Breast epithelium (tissue), 3 donors: ENCODE results near the gene VPS35L.
A peak's percentile ranks its signal among the peaks of the same experiment; 100 is the strongest.

ENCODE experiments used
- CTCF ChIP-seq, 3 donors: fragments of 450-650 bp; IDR thresholded peaks; one replicate each; pipeline ENCODE4 v1.5.1; 2016 to 2017; ENCODE audit warnings: antibody characterized with exemption in 3 of 3, mild to moderate bottlenecking in 3 of 3, moderate library complexity in 3 of 3
- POLR2AphosphoS5 ChIP-seq, 3 donors: sonication (generic); formaldehyde crosslinking; IDR thresholded peaks; one replicate each; pipeline ENCODE4 v1.6.1; 2017; ENCODE audit warnings: antibody characterized with exemption in 3 of 3

DNA sequence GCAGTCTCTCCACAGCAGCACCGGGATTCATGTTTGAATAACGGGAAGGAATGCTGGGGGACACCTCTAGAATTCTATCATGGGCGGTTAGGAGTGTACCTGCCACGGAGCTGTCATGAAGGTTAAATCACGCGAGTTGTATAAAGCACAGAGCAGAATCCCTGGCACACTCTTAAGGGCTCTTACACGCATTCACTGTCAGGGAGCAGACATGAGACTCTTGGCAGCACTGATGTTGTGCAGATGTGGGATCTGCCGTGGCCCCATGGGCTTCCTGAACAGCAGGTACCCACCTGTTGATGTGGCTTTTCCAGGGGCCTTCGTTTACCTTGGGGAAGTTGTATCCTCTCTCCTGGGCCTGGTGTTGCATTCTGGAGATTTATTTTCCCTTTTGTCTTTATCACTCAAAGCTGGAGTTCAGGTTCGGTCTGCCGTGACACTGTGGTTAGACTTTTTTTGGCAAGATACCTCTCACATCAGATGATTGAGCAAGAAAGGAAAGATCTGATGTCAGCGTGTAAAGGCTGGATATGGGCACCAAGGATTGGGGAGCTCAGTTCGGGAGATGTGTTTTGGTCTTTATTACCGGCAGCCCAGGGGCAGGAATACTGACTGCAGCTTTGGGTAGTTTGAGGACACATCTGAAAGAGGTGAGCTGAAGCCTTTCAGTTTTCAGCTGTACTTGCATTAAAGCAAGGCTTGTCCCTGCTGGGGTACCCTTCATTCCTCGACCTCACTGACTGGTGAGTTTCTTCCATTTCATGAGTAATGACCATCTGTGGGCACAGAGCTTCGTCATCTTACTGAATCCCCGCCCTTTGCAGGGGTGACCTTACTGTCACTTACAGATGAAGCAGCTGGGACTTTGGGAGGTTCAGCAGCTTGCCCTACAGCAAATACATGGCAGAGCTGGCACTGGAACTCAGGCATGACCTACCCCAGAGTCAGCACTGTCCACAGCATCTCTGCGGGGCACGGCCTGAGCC lies 143.3 kb downstream of the VPS35L start:
- TF ChIP-seq CTCF (IDR thresholded peaks at IDR 0.05), result no peak
- peak in 1 of 3 donors; percentile 8 for TF ChIP-seq POLR2AphosphoS5 (IDR thresholded peaks at IDR 0.05)
